ENCODE results near the gene MCF2. TPM values are rescaled to one million over a fixed set of nuclear protein-coding genes. Genes with fewer than 3 reads are reported as not detected.

Gene MCF2
- total RNA-seq, 1 donor from 2014 or later, result 0.20 TPM

- ATAC-seq (no peak), DNase-seq (ENCODE audit: low spot score) (no peak)
These were observed 111.9 kb downstream of the MCF2 start for GRCh38 chrX:139596068-139596467.

- no peak for ATAC-seq
- no peak for DNase-seq (ENCODE audit: low spot score)
These were observed 122.4 kb downstream of the MCF2 start for GRCh38 chrX:139585613-139586012.

- ATAC-seq, result no peak
- no peak for DNase-seq (ENCODE audit: low spot score)
These were observed 126.9 kb downstream of the MCF2 start for GRCh38 chrX:139581068-139581467.

- no peak for ATAC-seq
- DNase-seq (ENCODE audit: low spot score), result no peak
These were observed 141.0 kb downstream of the MCF2 start for GRCh38 chrX:139566981-139567380.

GRCh38 chrX:139563251-139563650 is 144.7 kb downstream of the MCF2 start:
- DNase-seq (ENCODE audit: low spot score) (no peak), ATAC-seq (no peak)

- ATAC-seq (no peak), DNase-seq (ENCODE audit: low spot score) (no peak)
These were observed 147.7 kb downstream of the MCF2 start for GRCh38 chrX:139560221-139560620.

- peak; percentile 83 for ATAC-seq
- no peak for DNase-seq (ENCODE audit: low spot score)
These were observed 148.5 kb downstream of the MCF2 start for GRCh38 chrX:139559383-139560042.

GRCh38 chrX:139554991-139555675 is 152.8 kb downstream of the MCF2 start:
- DNase-seq (ENCODE audit: low spot score), result no peak
- peak; percentile 58 for ATAC-seq

GRCh38 chrX:139554376-139554775 is 153.6 kb downstream of the MCF2 start:
- ATAC-seq (no peak), DNase-seq (ENCODE audit: low spot score) (no peak)

- ATAC-seq, result peak; percentile 42
- no peak for DNase-seq (ENCODE audit: low spot score)
These were observed 163.4 kb downstream of the MCF2 start for GRCh38 chrX:139544591-139544990.

- DNase-seq (ENCODE audit: low spot score), result peak; percentile 48
- ATAC-seq, result peak; percentile 82
These were observed 164.0 kb downstream of the MCF2 start for GRCh38 chrX:139543920-139544319.

GRCh38 chrX:139542652-139543051 is 165.3 kb downstream of the MCF2 start:
- DNase-seq (ENCODE audit: low spot score), result peak; percentile 49
- ATAC-seq, result peak; percentile 62

- DNase-seq (ENCODE audit: low spot score) (no peak), ATAC-seq (peak; percentile 21)
These were observed 168.8 kb downstream of the MCF2 start for GRCh38 chrX:139538907-139539790.

- ATAC-seq, result peak; percentile 83
These were observed 174.5 kb downstream of the MCF2 start for GRCh38 chrX:139533444-139533843.

GRCh38 chrX:139532834-139533233 is 175.1 kb downstream of the MCF2 start:
- peak; percentile 56 for ATAC-seq
- no peak for DNase-seq (ENCODE audit: low spot score)

More at GRCh38 chrX:139533444-139533843, 174.5 kb downstream of the MCF2 start:
- peak; percentile 49 for DNase-seq (ENCODE audit: low spot score)

Other genes with a start within 250 kb of the MCF2 start
- 380 TPM for gene F9, start 177.4 kb downstream of the MCF2 start, total RNA-seq
- 29.3 TPM for gene ATP11C, start 224.9 kb upstream of the MCF2 start, total RNA-seq